Transverse colon (tissue), 4 donors: ENCODE data around the gene HINT3. TPM values are rescaled to one million over a fixed set of nuclear protein-coding genes. Genes with fewer than 3 reads are reported as not detected.

Experiments
- DNase-seq: peaks from one replicate; pipeline ENCODE4 v3.0.0-alpha.2; 2019
- H3K27ac ChIP-seq, 4 donors: fragments of 200-600 bp; sonication (generic); 2 replicates each; pipeline ENCODE4 v1.5.1; 2016 to 2018; ENCODE audit warnings: inconsistent platforms in 4 of 4
- H3K27me3 ChIP-seq: fragments of 200-600 bp; sonication (generic); 2 replicates; pipeline ENCODE4 v1.5.1; 2017; ENCODE audit warnings: inconsistent platforms
- H3K36me3 ChIP-seq, 4 donors: fragments of 200-600 bp; sonication (generic); 2 replicates each; pipeline ENCODE4 v1.5.1; 2017 to 2019; ENCODE audit warnings: inconsistent platforms in 4 of 4
- H3K4me1 ChIP-seq, 4 donors: fragments of 200-600 bp; sonication (generic); 2 replicates each; pipeline ENCODE4 v1.5.1; 2017 to 2020; ENCODE audit warnings: inconsistent platforms in 4 of 4
- H3K4me3 ChIP-seq, 4 donors: fragments of 200-600 bp; sonication (generic); 1 replicate in 1 of 4; 2 replicates in 3 of 4; pipeline versions ENCODE4 v1.5.1 to v1.6.1; 2017 to 2019; ENCODE audit warnings: inconsistent platforms in 4 of 4
- H3K9me3 ChIP-seq, 2 donors: fragments of 200-600 bp; sonication (generic); 2 replicates each; pipeline ENCODE4 v1.5.1; 2017 to 2019; ENCODE audit warnings: inconsistent platforms in 2 of 2
- CTCF ChIP-seq, 5 experiments: fragments of 200-600 bp in 3 of 5; fragments of 450-650 bp in 2 of 5; sonication (generic) in 3 of 5; IDR thresholded peaks; 1 replicate in 2 of 5; 2 replicates in 3 of 5; pipeline ENCODE4 v1.5.1; 2016 to 2017; ENCODE audit warnings: antibody characterized with exemption in 5 of 5, inconsistent platforms in 3 of 5, mild to moderate bottlenecking in 2 of 5, moderate library complexity in 1 of 5
- EP300 ChIP-seq: sonication (generic); formaldehyde crosslinking; IDR thresholded peaks from one replicate; pipeline ENCODE4 v1.6.1; 2017; ENCODE audit warnings: antibody characterized with exemption, low read depth
- POLR2A ChIP-seq: fragments of 450-650 bp; IDR thresholded peaks from one replicate; pipeline ENCODE4 v1.6.1; 2016; ENCODE audit warnings: antibody characterized with exemption, mild to moderate bottlenecking, moderate library complexity
- POLR2AphosphoS5 ChIP-seq, 3 donors: sonication (generic); formaldehyde crosslinking; IDR thresholded peaks; one replicate each; pipeline ENCODE4 v1.6.1; 2016; ENCODE audit warnings: antibody characterized with exemption in 3 of 3
- WGBS, 2 donors: methylation state at CpG; one replicate each; pipeline ENCODE4 v1.1.5; 2018; ENCODE audit warnings: low coverage in 1 of 2; 5-methylcytosine and 5-hydroxymethylcytosine counted together
- in situ Hi-C, 4 donors: fragments of 200-750 bp; cut with MboI; loops; one replicate each; pipeline versions ENCODE4 v1.15.0 to v1.15.1; 2017; ENCODE audit warnings: low sequenced_read_pairs in 3 of 4, low pct_ligation_motif_present in 1 of 4, low pct_unique_long_range_greater_than_20kb in 1 of 4
- intact Hi-C: fragments of 100-400 bp; cut with DNase I; formaldehyde crosslinking; loops from one replicate; pipeline ENCODE4 v1.15.1; 2023; ENCODE audit warnings: low total_unique reads
- total RNA-seq, 4 donors: library from RNA; depleted of rRNA; stranded (reverse); fragments of >200 nt; gene quantifications; one replicate each; pipeline ENCODE4 v1.1.0, GENCODE V29; 2016

Gene HINT3
- total RNA-seq, 4 donors from 2014 or later = 23.5 to 35.2 (median 30.7) TPM

- intact Hi-C loops (no loop called here), in situ Hi-C loops (no loop called here)
- Histone ChIP-seq H3K4me3 (no peak overlapping the region), H3K36me3 (peaks cover 0 to 13% (median 6%) of the 10 kb centered on the region in 4 donors), H3K27ac (peak overlapping the region in 2 of 4 donors; percentile 11 to 37), H3K27me3 (no peaks in the 10 kb centered on the region), H3K9me3 (no peaks in the 10 kb centered on the region), H3K4me1 (peaks cover 2 to 61% (median 21%) of the 10 kb centered on the region in 4 donors)
- TF ChIP-seq POLR2A (no peak), CTCF (IDR thresholded peaks at IDR 0.05) (no peak), POLR2AphosphoS5 (IDR thresholded peaks at IDR 0.05) (no peak), EP300 (no peak)
- no peak for DNase-seq
- 33 to 66% methylated on average over 3 to 8 of the region's 8 CpGs for WGBS, 2 donors
Observed at GRCh38 chr6:125922322-125922860, 34.2 kb upstream of the HINT3 start.

- Histone ChIP-seq H3K36me3 (peaks cover 0 to 23% (median 11%) of the 10 kb centered on the region in 4 donors), H3K27ac (no peak overlapping the region), H3K4me1 (peaks cover under 1 to 54% (median 17%) of the 10 kb centered on the region in 4 donors), H3K9me3 (no peaks in the 10 kb centered on the region), H3K4me3 (no peak overlapping the region), H3K27me3 (no peaks in the 10 kb centered on the region)
- in situ Hi-C loops (no loop called here), intact Hi-C loops (no loop called here)
- no peak for TF ChIP-seq CTCF (IDR thresholded peaks at IDR 0.05)
- no peak for DNase-seq
- WGBS, 2 donors = 47 to 50% methylated on average over 3 to 4 of the region's 4 CpGs
Observed at GRCh38 chr6:125923366-125923877, 33.1 kb upstream of the HINT3 start.

- no peaks in the 10 kb centered on the region for H3K9me3 ChIP-seq
- peaks cover 0 to 50% (median 16%) of the 10 kb centered on the region in 4 donors for H3K4me1 ChIP-seq
- DNase-seq = no peak
- 54 to 60% methylated on average over 1 to 2 of the region's 2 CpGs for WGBS, 2 donors
- peaks cover 0 to 29% (median 14%) of the 10 kb centered on the region in 4 donors for H3K36me3 ChIP-seq
- TF ChIP-seq POLR2AphosphoS5 (IDR thresholded peaks at IDR 0.05) (no peak), EP300 (no peak), CTCF (IDR thresholded peaks at IDR 0.05) (no peak), POLR2A (no peak)
- no peaks in the 10 kb centered on the region for H3K27me3 ChIP-seq
- in situ Hi-C loops (no loop called here), intact Hi-C loops (no loop called here)
- no peak overlapping the region for H3K4me3 ChIP-seq
- H3K27ac ChIP-seq = no peak overlapping the region
Observed at GRCh38 chr6:125924169-125924568, 32.4 kb upstream of the HINT3 start.

GRCh38 chr6:125924697-125925358 is 31.7 kb upstream of the HINT3 start:
- H3K36me3 ChIP-seq = peaks cover 0 to 31% (median 14%) of the 10 kb centered on the region in 4 donors
- H3K27ac ChIP-seq = no peak overlapping the region

More at GRCh38 chr6:125924697-125925358, 31.7 kb upstream of the HINT3 start:
- DNase-seq = no peak
- intact Hi-C loops = no loop called here
- no peak for TF ChIP-seq CTCF (IDR thresholded peaks at IDR 0.05)
- no peak for TF ChIP-seq POLR2AphosphoS5 (IDR thresholded peaks at IDR 0.05)
- TF ChIP-seq POLR2A = no peak
- no peak for TF ChIP-seq EP300
- H3K27me3 ChIP-seq = no peaks in the 10 kb centered on the region
- peaks cover 0 to 43% (median 16%) of the 10 kb centered on the region in 4 donors for H3K4me1 ChIP-seq
- no peaks in the 10 kb centered on the region for H3K9me3 ChIP-seq
- in situ Hi-C loops = no loop called here
- WGBS, 2 donors = 97% methylated on average over 2 of the region's 2 CpGs; no CpG with 5 or more reads in 1 of the 2 donors
- H3K4me3 ChIP-seq = no peak overlapping the region
